OCI-LY3 (cell line): ENCODE results near the gene SLC25A2.
"Not testable (repeated sequence)": the region's sequence is repeated elsewhere in the genome, so short reads cannot be mapped to it uniquely, and the experiment has no call there.

Experiments used
- H2AFZ ChIP-seq: fragments of 200-600, 300-600 bp; shearing (Covaris generic); 2 replicates; pipeline ENCODE4 v1.6.0; 2014; ENCODE audit warnings: antibody characterized with exemption, low read depth, low read length
- H3K27ac ChIP-seq: fragments of 200-600, 300-600 bp; sonication (generic); 2 replicates; pipeline ENCODE4 v1.5.1; 2014; ENCODE audit warnings: mild to moderate bottlenecking, low read length, moderate library complexity, mixed read lengths
- H3K27me3 ChIP-seq: fragments of 200-600, 300-600 bp; sonication (generic); 2 replicates; pipeline ENCODE4 v1.6.1; 2014; ENCODE audit warnings: low read depth, low read length, mixed read lengths
- H3K36me3 ChIP-seq: fragments of 200-600, 300-600 bp; sonication (generic); replicated peaks from 2 replicates; pipeline ENCODE3; 2014; ENCODE audit warnings: low read depth, low read length, mixed read lengths
- H3K4me1 ChIP-seq: fragments of 300-600, 200-600 bp; sonication (generic); 2 replicates; pipeline ENCODE4 v1.6.1; 2014; ENCODE audit warnings: low read length, mixed read lengths
- H3K4me2 ChIP-seq: fragments of 200-600, 300-600 bp; sonication (generic); 2 replicates; pipeline ENCODE4 v1.6.1; 2014; ENCODE audit warnings: low read length, mixed read lengths
- H3K4me3 ChIP-seq: fragments of 300-600, 200-600 bp; sonication (generic); 2 replicates; pipeline ENCODE4 v1.5.1; 2014; ENCODE audit warnings: antibody characterized with exemption, mild to moderate bottlenecking, low read length, moderate library complexity
- H3K79me2 ChIP-seq: fragments of 300-600, 200-600 bp; shearing (Covaris generic); 2 replicates; pipeline ENCODE4 v1.6.1; 2014; ENCODE audit warnings: mild to moderate bottlenecking, low read length, mixed read lengths
- H3K9ac ChIP-seq: fragments of 300-600, 200-600 bp; shearing (Covaris generic); 2 replicates; pipeline ENCODE4 v1.6.0; 2014; ENCODE audit warnings: mild to moderate bottlenecking, low read length, moderate library complexity
- H3K9me3 ChIP-seq: fragments of 200-600, 300-600 bp; shearing (Covaris generic); 2 replicates; pipeline ENCODE4 v1.6.1; 2014; ENCODE audit warnings: low read length, mixed read lengths; ENCODE audit not compliant: insufficient read depth
- H4K20me1 ChIP-seq: fragments of 200-600, 300-600 bp; sonication (generic); 2 replicates; pipeline ENCODE4 v1.6.1; 2016; ENCODE audit warnings: low read length, mixed read lengths; ENCODE audit not compliant: insufficient read depth
- CTCF ChIP-seq: fragments of 200-600, 300-600 bp; sonication (generic); IDR thresholded peaks from 2 replicates; pipeline ENCODE4 v1.5.1; 2014; ENCODE audit warnings: antibody characterized with exemption, low read length, low read depth
- EZH2phosphoT487 ChIP-seq: fragments of 200-600 bp; shearing (Covaris generic); IDR thresholded peaks from 2 replicates; pipeline ENCODE4 v1.6.1; 2018; ENCODE audit warnings: antibody characterized with exemption, mixed run types, low read depth

Gene SLC25A2

GRCh38 chr5:141342773-141343172 lies 38.9 kb upstream of the SLC25A2 start:
- Histone ChIP-seq H3K27ac (no peak overlapping the region), H3K4me3 (no peak overlapping the region), H3K79me2 (no peaks in the 10 kb centered on the region), H3K36me3 (no peaks in the 10 kb centered on the region), H3K4me1 (no peaks in the 10 kb centered on the region), H3K27me3 (no peaks in the 10 kb centered on the region), H3K4me2 (no peak overlapping the region), H3K9me3 (no peaks in the 10 kb centered on the region), H4K20me1 (no peaks in the 10 kb centered on the region), H3K9ac (no peak overlapping the region), H2AFZ (no peak overlapping the region)
- TF ChIP-seq EZH2phosphoT487 = no peak
- no peak for TF ChIP-seq CTCF

GRCh38 chr5:141340781-141341354 lies 37.0 kb upstream of the SLC25A2 start:
- not testable (repeated sequence) for H3K4me1 ChIP-seq, H4K20me1 ChIP-seq, H3K9me3 ChIP-seq, H3K27me3 ChIP-seq, H3K9ac ChIP-seq, H3K36me3 ChIP-seq, H3K4me3 ChIP-seq, H3K4me2 ChIP-seq, H3K79me2 ChIP-seq, H3K27ac ChIP-seq, H2AFZ ChIP-seq

- Histone ChIP-seq H3K79me2 (no peaks in the 10 kb centered on the region), H3K27me3 (no peaks in the 10 kb centered on the region), H3K4me1 (no peaks in the 10 kb centered on the region), H4K20me1 (no peaks in the 10 kb centered on the region), H3K4me2 (no peak within 1 kb of the TSS), H3K9me3 (no peaks in the 10 kb centered on the region), H3K9ac (no peak within 1 kb of the TSS), H3K27ac (no peak within 1 kb of the TSS), H3K36me3 (no peaks in the 10 kb centered on the region), H3K4me3 (no peak within 1 kb of the TSS), H2AFZ (no peak within 1 kb of the TSS)
- TF ChIP-seq CTCF = no peak
- TF ChIP-seq EZH2phosphoT487 = no peak
Measured at GRCh38 chr5:141338538-141339306, 34.9 kb upstream of the SLC25A2 start, which contains the start of gene PCDHGA2. PCDHGA2 (plus strand) TSS chr5:141338760.

- H2AFZ ChIP-seq, H4K20me1 ChIP-seq, H3K4me1 ChIP-seq, H3K4me2 ChIP-seq, H3K36me3 ChIP-seq, H3K4me3 ChIP-seq, H3K9ac ChIP-seq, H3K79me2 ChIP-seq, H3K27me3 ChIP-seq, H3K27ac ChIP-seq, H3K9me3 ChIP-seq: not testable (repeated sequence)
Measured at GRCh38 chr5:141332571-141332970, 28.7 kb upstream of the SLC25A2 start.

- Histone ChIP-seq H3K4me2 (no peak within 1 kb of the TSS), H3K27ac (no peak within 1 kb of the TSS), H3K9me3 (no peaks in the 10 kb centered on the region), H3K9ac (no peak within 1 kb of the TSS), H3K4me3 (no peak within 1 kb of the TSS), H3K4me1 (peaks cover 3% of the 10 kb centered on the region; the same call in 1 of the 2 replicates), H3K36me3 (no peaks in the 10 kb centered on the region), H4K20me1 (no peaks in the 10 kb centered on the region), H3K27me3 (no peaks in the 10 kb centered on the region), H2AFZ (no peak within 1 kb of the TSS), H3K79me2 (no peaks in the 10 kb centered on the region)
- TF ChIP-seq EZH2phosphoT487 (no peak), CTCF (no peak)
Measured at GRCh38 chr5:141330299-141331080, 26.6 kb upstream of the SLC25A2 start, which contains the start of gene PCDHGA1. PCDHGA1 (plus strand) TSS chr5:141330514.
